ENCODE measurements around the gene PCSK2.

The PCSK2 gene

GRCh38 chr20:17488916-17489600 is 262.2 kb downstream of the PCSK2 start:
- DNase-seq = no peak

DNA sequence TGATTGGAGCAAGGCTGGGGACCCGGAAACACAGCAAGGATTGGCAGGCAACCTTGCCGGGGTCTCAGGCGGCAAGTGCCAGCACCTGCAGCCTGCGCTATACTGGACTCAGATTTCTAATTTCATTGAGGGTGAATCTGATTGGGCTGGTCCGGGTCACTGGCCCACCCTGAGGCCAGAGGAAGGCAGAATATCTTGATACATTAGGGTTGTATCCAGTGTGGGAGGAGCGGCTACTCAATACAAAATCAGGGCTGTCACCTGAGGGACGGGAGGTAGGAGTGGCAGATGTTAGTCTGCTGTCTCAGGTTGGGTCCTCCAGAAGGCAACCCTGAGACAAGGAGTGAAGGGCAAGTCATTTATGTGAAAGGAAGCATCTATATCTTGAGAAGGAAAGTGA is 263.7 kb downstream of the PCSK2 start:
- no peak for DNase-seq

- no peak for DNase-seq
Measured at GRCh38 chr20:17491041-17491440, 264.2 kb downstream of the PCSK2 start.

- DNase-seq = no peak
Measured at GRCh38 chr20:17491488-17491887, 264.6 kb downstream of the PCSK2 start.

GRCh38 chr20:17493173-17493572 is 266.3 kb downstream of the PCSK2 start:
- no peak for DNase-seq

GRCh38 chr20:17494201-17494600 is 267.4 kb downstream of the PCSK2 start:
- no peak for DNase-seq

DNA sequence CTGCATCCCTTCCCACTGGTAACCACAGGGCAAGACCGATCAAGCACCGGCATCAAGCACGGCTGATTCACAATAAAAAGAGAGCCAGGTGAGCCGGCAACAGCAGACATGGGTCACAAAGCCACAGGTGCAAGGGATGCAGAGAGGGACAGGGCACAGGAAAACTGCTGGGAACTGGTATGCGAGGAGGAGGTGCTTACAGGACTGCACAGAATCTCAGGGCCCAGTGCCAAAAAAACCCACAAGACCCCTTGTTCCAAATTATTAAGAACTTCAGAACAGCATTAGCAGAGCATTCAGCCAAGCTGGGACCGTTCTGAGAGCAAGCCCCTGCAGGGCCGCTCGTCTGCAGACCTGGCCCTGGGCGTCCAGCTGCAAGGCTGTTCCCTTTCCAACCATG is 269.0 kb downstream of the PCSK2 start:
- DNase-seq = no peak

DNA sequence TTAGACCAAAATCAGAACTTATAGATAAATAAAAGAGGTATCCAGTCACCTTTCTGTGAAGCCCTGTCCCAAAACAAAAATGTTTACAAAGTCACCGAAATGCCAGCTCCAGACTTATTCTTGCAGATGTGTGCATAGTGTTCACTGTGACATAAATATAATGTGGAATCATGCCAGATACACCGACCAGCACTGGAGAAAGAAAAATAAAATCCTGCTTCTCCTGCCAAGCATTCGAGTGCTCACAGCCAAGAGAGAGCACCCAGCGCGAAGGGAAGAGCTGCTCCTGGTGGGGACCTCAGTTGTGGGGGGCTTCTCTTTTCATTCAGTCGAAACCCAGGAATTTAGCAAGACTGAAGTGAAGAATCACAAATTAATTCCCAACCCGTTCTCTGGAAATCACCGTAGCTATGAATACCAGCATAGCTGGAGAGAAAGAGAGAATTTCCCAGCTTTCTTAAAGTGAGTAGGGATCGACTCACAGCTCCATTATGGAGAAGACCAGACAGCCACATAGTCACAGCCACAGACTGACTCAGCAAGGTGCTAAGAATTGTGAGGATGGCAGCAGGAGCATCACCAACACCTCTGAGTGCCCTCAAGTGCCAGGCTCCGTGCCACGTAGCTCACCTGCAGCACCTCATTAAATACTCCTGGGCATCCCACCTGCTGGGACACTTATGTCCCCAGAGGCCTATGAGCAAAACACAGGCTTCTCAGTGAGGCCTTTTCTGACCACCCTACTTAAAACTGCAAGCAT is 271.2 kb downstream of the PCSK2 start:
- no peak for DNase-seq

DNA sequence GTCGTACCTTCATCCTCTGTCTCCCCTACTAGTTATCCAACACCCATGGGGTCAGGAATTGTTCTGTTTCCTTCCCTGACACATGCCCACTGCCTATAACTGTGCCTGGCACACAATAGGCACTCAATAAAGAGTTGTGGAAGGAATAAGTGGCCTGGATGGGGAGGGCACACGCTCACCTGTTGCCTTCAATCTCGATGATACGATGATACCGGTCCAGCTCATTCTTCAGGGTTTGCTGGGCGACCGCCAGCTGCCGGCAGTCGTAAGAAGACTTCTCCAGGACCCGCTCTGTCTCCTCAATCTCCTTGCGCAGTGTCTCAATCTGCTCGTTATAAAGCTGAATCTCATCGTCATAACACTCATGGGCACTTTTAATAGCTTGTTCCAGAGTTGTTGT is 271.8 kb downstream of the PCSK2 start:
- no peak for DNase-seq

GRCh38 chr20:17499041-17499440 is 272.2 kb downstream of the PCSK2 start:
- DNase-seq = no peak

DNA sequence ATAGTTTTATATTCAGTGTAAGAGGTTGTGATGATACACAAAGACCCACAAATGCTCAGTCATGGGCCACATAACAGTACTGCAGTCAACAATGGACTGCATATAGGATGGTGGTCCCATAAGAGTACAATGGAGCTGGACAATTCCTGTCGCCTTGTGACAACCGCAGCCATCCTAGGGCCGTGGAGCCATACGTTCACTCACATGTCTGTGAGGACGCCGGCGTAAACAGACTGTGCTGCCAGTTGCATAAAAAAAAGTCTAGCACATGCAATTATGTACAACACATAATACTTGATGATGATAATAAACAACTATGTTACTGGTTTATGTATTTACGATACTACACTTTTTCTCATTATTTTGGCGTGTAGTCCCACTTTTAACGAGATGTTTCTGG is 273.4 kb downstream of the PCSK2 start:
- no peak for DNase-seq

DNA sequence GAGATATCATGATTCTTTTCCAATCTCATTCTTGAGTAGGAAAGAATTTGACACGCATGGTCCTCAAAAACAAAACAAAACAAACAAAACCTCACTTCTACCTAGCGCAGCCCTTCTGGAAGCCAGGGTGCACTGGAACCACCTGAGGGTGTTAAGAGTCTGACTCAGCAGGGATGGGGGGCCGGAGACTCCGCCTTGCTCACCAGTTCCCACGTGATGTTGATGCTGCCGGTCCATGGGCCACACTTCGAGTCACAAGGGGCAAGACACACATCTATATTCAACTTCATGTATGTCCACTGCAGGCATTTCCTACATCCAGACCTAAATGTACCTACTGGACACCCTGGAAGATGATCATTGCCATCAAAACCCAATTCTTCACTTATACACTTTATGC is 274.0 kb downstream of the PCSK2 start:
- no peak for DNase-seq

GRCh38 chr20:17501701-17502100 is 274.9 kb downstream of the PCSK2 start:
- DNase-seq = no peak

- DNase-seq = no peak
Measured at GRCh38 chr20:17502105-17502504, 275.3 kb downstream of the PCSK2 start.

DNA sequence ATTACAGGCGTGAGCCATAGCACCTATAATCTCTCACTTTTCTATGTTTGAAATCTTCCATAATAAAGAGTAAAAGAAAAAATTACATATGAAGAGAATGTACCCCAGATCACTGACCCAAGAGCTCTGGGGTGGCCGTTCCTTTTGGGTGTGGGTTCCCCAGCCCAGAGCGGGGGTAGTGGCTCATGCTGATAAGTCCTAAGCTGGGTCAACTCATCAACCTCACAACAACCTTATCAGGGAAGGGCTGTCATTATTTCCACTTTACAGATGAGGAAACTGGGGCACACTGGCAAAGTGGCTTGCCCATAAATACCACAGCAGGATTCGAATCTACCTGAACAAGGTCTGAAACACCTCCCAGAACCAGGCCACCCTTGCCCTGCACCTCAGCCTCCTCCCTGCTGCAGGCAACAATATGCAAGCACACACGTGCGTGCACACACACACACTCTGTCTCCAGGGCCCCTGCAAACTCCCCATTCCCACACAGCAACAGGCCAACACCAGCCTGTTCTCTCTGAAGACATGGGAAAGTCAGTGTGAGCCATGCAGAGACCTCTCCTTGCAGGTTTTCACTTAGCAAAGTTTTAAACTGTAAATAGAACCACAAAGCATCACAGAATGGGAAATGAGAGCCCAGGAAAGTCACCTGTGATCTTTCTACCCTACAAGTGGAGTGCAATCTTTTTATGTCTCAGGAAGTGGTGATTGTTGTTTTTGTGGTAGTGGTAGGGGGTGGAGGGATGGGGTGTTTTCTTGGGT is 276.6 kb downstream of the PCSK2 start:
- DNase-seq = no peak

- DNase-seq = peak; percentile 21
Measured at GRCh38 chr20:17504066-17504897, 277.4 kb downstream of the PCSK2 start.

DNA sequence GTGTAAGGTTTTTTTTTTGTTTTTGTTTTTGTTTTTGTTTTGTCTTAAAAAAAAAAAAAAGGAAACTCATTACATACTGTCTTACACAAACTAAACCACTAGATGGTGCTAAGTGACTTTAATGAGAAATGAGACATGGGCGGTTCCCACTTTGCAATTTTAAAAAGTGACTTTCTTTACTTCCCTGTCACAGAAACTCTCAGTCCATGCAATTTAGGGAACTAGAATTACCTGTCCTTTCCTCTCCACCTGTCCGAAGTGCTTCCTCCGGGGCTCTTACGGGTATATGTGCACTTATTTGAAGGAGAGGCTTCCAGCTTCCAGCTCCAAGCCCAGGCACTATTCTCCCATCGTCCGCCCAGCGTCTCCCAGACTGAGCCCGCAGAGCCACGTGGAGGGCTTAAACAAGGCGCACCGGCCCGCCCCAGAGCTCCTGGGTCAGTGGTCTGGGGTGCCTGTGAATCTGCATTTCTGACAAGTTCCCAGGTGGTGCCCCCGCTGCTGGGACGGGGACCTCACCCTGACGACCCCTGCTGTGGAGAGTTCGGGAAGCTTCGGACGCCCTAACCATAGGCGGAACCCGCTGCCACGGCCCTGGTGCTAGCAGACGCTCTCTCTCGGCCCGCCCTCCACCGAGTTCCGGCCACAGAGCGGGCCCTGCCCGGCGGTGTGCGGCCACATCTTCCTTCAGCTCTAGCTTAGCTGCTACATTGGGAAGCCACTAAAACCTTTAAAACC is 278.2 kb downstream of the PCSK2 start:
- DNase-seq = peak; percentile 43

DNA sequence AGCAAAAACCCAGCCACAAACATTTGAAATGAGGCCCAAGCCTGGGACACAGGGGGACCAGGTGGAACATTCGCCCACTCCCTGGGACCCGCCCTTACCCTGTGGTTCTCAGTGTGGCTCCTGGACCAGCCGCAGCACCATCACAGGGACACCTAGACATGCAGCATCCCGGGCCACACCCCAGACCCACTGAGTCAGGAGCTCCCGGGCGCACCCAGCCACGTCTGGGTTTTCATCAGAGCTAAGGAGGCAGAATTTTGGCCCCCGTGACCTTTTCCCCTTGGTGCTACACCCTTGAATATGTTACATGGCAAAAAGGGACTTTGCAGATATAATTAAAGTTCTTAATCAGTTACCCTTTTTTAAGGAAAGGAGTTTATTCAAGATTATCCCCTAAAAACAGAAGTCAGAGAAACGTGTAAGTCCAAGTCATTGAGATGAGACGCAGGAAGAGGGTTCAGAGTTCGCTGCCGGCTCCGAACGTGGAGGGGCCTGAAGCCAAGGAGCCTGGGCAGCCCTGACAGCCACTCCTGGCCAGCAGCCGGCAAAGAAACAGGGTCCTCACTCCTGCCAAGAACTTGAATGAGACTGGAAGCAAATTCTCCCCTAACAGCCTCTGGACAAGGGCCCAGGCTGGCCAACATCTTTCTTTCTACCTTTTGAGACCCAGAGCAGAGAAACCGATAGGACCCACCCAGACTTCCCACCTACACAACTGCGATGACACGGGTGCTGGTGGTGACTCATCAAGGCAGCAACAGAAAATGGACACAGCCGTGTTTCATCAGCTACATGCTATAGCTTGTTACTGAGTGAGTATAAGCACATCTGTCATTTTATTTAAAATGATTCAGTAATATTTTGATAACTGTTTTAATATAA is 279.0 kb downstream of the PCSK2 start:
- DNase-seq = peak; percentile 9

GRCh38 chr20:17507032-17507431 is 280.2 kb downstream of the PCSK2 start:
- DNase-seq = no peak

GRCh38 chr20:17507531-17507930 is 280.7 kb downstream of the PCSK2 start:
- no peak for DNase-seq

- no peak for DNase-seq
Measured at GRCh38 chr20:17508756-17509155, 281.9 kb downstream of the PCSK2 start.

Measured in activated effector memory CD4-positive, alpha-beta T cell treated with Interleukin-2 at 50 U/mL for 16 hours (primary cell).